Heart left ventricle (tissue), 16 donors: Measurements from ENCODE around the gene CXCR5. TPM values are rescaled to one million over a fixed set of nuclear protein-coding genes. Genes with fewer than 3 reads are reported as not detected.

Source experiments
- ATAC-seq, 4 donors: fragments of 200-7000 bp; cut with Tn5 transposase; one replicate each; pipeline ENCODE4 v1.9.1; 2020 to 2022; ENCODE audit warnings: moderate library complexity in 4 of 4, mild to moderate bottlenecking in 3 of 4, moderate number of reproducible peaks in 1 of 4
- DNase-seq, 5 donors: peaks; one replicate each; pipeline ENCODE4 v3.0.0-alpha.2; 2020
- H3K27ac ChIP-seq, 12 donors: fragments of 200-600 bp; sonication (generic) in 4 of 12; one replicate each; pipeline versions ENCODE4 v1.5.0 to v1.8.0; 2016 to 2022; ENCODE audit warnings: mild to moderate bottlenecking in 2 of 12
- H3K27me3 ChIP-seq, 9 donors: fragments of 200-600 bp; sonication (generic) in 2 of 9; one replicate each; pipeline versions ENCODE4 v1.5.1 to v1.8.0; 2016 to 2022; ENCODE audit warnings: mild to moderate bottlenecking in 3 of 9
- H3K36me3 ChIP-seq, 9 donors: fragments of 200-600 bp; sonication (generic) in 2 of 9; one replicate each; pipeline versions ENCODE4 v1.5.0 to v1.8.0; 2018 to 2022; ENCODE audit warnings: mild to moderate bottlenecking in 2 of 9
- H3K4me1 ChIP-seq, 12 donors: fragments of 200-600 bp; sonication (generic) in 4 of 12; one replicate each; pipeline versions ENCODE4 v1.5.0 to v1.8.0; 2016 to 2022; ENCODE audit warnings: mild to moderate bottlenecking in 3 of 12
- H3K4me3 ChIP-seq, 12 donors: fragments of 200-600 bp; sonication (generic) in 4 of 12; one replicate each; pipeline versions ENCODE4 v1.5.0 to v1.8.0; 2017 to 2022; ENCODE audit warnings: mild to moderate bottlenecking in 9 of 12, moderate library complexity in 4 of 12
- H3K9me3 ChIP-seq, 12 donors: fragments of 200-600 bp; sonication (generic) in 4 of 12; one replicate each; pipeline versions ENCODE4 v1.5.0 to v1.8.0; 2016 to 2022; ENCODE audit warnings: mild to moderate bottlenecking in 1 of 12
- POLR2A ChIP-seq, 2 donors: fragments of 450-650 bp; IDR thresholded peaks; one replicate each; pipeline ENCODE4 v1.6.1; 2017; ENCODE audit warnings: antibody characterized with exemption in 2 of 2, mild to moderate bottlenecking in 2 of 2, moderate library complexity in 2 of 2
- WGBS, 4 donors: extraction: QIAGEN DNeasy Blood & Tissue Kit in 2 of 4; methylation state at CpG; one replicate each; pipeline versions ENCODE4 v1.1.5 to v1.1.7; 2013 to 2018; 5-methylcytosine and 5-hydroxymethylcytosine counted together
- intact Hi-C, 10 donors: fragments of 100-400 bp; cut with DNase I; formaldehyde crosslinking; loops; one replicate each; pipeline versions ENCODE4 v1.11.1 to v1.14.2; 2022
- polyA plus RNA-seq, 2 donors: library from polyadenylated mRNA; stranded (reverse); fragments of 200-250 nt; gene quantifications; one replicate each; pipeline ENCODE4 v1.2.3, GENCODE V29; 2013
- total RNA-seq, 9 donors: library from RNA; depleted of rRNA in 2 of 9; stranded (reverse); fragments of >200 nt in 2 of 9; fragmentation: NEBNext Ultra II Directional in 3 of 9; extraction: Animal tissue kit (Norgen Biotek cat#: 25700) in 3 of 9; gene quantifications; one replicate each; pipeline versions ENCODE4 v1.1.0 to v1.2.4, GENCODE V29; 2016 to 2023
- TF ChIP-seq, protein P1 (sequence below), 12 donors: fragments of 200-600 bp; sonication (generic) in 4 of 12; IDR thresholded peaks; one replicate each; pipeline versions ENCODE4 v1.5.0 to v1.8.0; 2018 to 2022; ENCODE audit warnings: antibody characterized with exemption in 12 of 12, mild to moderate bottlenecking in 5 of 12
- donor health status: ischemic (EF 13 %, LVEDD 7.1; RV severe dilation, severe dysfunction).
- donor health status: healthy with polysubstance abuse.
- donor health status: DM: no; HTN: yes; CAD: no.
- donor health status: DM: no; HTN: no; CAD: no.
- donor health status: ischemic (EF 25% LVEDD 6.9; RV normal size, moderate dysfunction).
- donor health status: ischemic (EF 25% LVEDD 5.7; RV mildly dilated, moderate dysfunction).
- donor health status: healthy.
- donor health status: DM: yes; HTN: yes; CAD: no.
- donor health status: ischemic (EF 35%, LVEDD 5.7; RV mildly dilated, moderate dysfunction).
- donor health status: nonischemic (EF 11% LVEDD 7.7; RV severe dilation, severe dysfunction).
- donor health status: DM: yes; HTN: yes; CAD: no.
- donor health status: PGD.
- donor health status: ischemic (EF 29% LVEDD 5.4; RV normal size, mild dysfunction).
- donor health status: nonischemic (EF 23%, LVEDD 6.1; RV moderate dilation, normal function).

Gene CXCR5
- total and polyA plus RNA-seq, 11 donors: 0.11 to 0.27 (median 0.25) TPM; not detected in 8

DNA sequence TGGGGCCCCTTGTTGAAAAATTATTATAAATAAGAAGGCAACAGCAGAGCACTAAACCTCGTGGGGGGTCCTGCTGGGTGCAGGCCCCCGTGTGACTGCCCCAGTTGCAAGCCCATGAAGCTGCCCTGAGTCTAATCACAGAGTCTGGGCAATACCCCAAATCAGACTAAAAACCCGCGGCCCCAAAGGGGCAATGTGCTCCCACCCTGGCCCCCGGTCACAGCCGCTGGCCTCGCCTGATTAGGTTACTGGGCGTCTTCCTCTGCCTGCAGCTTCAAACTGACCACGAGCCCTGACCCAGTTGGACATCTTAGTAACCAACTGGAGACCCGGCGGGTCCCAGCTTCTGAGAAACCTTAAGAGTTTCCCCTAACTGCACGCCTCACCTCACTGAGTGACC is 1.6 kb downstream of the CXCR5 start:
- 90 to 95% (median 91%) methylated on average over 11 to 12 of the region's 12 CpGs for WGBS, 4 donors
- no peak for ATAC-seq
- Histone ChIP-seq H3K4me1 (peaks cover 0 to 40% (median 28%) of the 10 kb centered on the region in 12 donors), H3K4me3 (no peak overlapping the region), H3K27me3 (no peaks in the 10 kb centered on the region), H3K9me3 (no peaks in the 10 kb centered on the region), H3K27ac (peak overlapping the region in 1 of 12 donors; percentile 83), H3K36me3 (no peaks in the 10 kb centered on the region)
- DNase-seq: no peak
- intact Hi-C loops: no loop called here
- TF ChIP-seq POLR2A (IDR thresholded peaks at IDR 0.05): no peak
- TF ChIP-seq, protein P1, sequence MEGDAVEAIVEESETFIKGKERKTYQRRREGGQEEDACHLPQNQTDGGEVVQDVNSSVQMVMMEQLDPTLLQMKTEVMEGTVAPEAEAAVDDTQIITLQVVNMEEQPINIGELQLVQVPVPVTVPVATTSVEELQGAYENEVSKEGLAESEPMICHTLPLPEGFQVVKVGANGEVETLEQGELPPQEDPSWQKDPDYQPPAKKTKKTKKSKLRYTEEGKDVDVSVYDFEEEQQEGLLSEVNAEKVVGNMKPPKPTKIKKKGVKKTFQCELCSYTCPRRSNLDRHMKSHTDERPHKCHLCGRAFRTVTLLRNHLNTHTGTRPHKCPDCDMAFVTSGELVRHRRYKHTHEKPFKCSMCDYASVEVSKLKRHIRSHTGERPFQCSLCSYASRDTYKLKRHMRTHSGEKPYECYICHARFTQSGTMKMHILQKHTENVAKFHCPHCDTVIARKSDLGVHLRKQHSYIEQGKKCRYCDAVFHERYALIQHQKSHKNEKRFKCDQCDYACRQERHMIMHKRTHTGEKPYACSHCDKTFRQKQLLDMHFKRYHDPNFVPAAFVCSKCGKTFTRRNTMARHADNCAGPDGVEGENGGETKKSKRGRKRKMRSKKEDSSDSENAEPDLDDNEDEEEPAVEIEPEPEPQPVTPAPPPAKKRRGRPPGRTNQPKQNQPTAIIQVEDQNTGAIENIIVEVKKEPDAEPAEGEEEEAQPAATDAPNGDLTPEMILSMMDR (IDR thresholded peaks at IDR 0.05): no peak

DNA sequence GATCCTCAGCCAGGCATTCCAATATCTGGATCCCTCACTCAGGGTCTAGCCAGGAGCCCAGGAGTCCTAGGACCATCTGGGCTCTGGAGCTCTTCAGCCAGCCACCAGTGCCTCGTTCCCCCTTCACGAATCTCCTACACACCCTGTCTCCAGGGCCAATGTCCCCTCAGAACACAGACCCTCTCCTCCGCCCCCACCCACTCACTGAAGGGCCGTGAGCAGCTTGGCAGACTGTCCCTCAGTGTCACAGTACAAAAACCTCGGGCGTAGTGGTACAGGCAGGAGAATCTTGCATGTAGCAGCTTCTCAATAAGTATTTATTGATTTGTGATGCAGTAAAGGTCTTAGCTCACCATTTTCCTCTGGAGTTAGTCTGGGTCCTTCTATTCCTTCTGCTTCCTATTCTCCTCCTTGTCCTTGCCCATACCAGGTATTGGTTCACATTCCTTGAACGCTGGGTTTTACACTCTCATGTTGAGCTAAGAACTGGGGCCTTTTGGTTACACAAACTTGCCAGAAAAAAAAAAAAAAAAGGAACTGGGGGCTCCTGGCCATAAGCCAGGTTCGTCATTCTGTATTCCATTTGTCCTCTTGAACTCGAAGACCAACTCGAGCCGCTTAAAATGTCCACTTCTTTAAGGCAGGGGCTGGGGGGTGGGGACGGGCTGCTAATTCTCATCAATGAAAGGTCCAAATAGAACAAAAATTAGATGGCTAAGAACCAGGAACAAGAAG is 2.3 kb downstream of the CXCR5 start:
- intact Hi-C loops: no loop called here
- 77 to 80% (median 78%) methylated on average over 12 of the region's 12 CpGs for WGBS, 4 donors

DNA sequence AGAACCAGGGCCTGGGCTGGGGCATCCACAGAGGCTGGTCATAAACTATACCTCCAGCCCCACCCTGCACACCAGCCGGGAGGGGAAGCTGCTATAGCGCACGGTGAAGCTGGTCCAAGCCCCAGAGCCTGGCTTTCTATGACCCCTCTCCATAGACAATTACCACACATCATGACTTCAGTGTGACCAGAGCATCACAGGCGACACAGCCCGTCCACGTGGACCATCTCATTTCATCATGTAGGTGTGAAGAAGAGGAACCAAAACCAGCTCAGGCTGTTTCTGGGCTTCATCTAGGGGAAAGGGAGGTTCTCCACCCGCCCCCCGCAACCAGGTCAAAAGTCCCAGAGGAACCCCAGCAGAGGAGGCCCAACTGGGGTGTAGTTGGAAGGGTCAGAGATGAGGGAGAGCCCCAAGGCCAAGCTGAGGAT is 3.0 kb downstream of the CXCR5 start:
- Histone ChIP-seq H3K9me3 (no peaks in the 10 kb centered on the region), H3K4me1 (peaks cover 0 to 44% (median 28%) of the 10 kb centered on the region in 12 donors), H3K4me3 (no peak overlapping the region), H3K27ac (peak overlapping the region in 1 of 12 donors; percentile 83), H3K27me3 (no peaks in the 10 kb centered on the region), H3K36me3 (no peaks in the 10 kb centered on the region)
- DNase-seq (no peak), ATAC-seq (no peak)
- intact Hi-C loops: no loop called here
- 87 to 94% (median 91%) methylated on average over 8 of the region's 8 CpGs for WGBS, 4 donors
- TF ChIP-seq, protein P1 (IDR thresholded peaks at IDR 0.05): no peak
- TF ChIP-seq POLR2A (IDR thresholded peaks at IDR 0.05): no peak

More for the DNA sequence above, 2.3 kb downstream of the CXCR5 start:
- Histone ChIP-seq H3K4me3 (no peak overlapping the region), H3K4me1 (peaks cover 0 to 44% (median 28%) of the 10 kb centered on the region in 12 donors), H3K27ac (peak overlapping the region in 1 of 12 donors; percentile 83), H3K9me3 (no peaks in the 10 kb centered on the region), H3K36me3 (no peaks in the 10 kb centered on the region), H3K27me3 (no peaks in the 10 kb centered on the region)
- no peak for DNase-seq
- no peak for TF ChIP-seq POLR2A (IDR thresholded peaks at IDR 0.05)
- TF ChIP-seq, protein P1 (IDR thresholded peaks at IDR 0.05): no peak
- ATAC-seq: no peak

DNA sequence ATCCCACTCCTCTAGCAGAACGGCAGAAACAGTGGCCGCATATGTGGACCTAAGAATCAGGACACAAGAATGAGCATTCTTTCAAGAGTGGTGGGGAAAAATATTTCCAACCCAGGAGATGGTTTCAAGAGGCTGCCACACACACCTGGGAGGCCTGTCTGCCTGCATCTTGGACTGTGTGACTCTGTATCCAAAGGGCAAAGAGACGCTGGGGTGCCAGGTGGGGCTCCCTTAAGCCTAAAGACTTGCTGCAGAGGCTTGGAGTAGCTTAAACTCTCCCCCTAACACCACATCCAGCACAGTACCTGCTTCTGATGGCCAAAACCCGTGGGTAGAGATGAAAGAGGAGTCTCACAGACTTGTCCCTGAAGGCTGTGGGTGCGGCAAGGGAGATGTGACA is 3.5 kb downstream of the CXCR5 start:
- 75 to 87% (median 82%) methylated on average over 5 of the region's 5 CpGs for WGBS, 4 donors
- H3K27me3 ChIP-seq: no peaks in the 10 kb centered on the region
- DNase-seq (no peak), ATAC-seq (no peak)
- intact Hi-C loops: no loop called here
- H3K4me3 ChIP-seq: no peak overlapping the region
- H3K27ac ChIP-seq: peak overlapping the region in 4 of 12 donors; percentile 3 to 83 (median 54)
- no peaks in the 10 kb centered on the region for H3K9me3 ChIP-seq
- peaks cover 0 to 44% (median 28%) of the 10 kb centered on the region in 12 donors for H3K4me1 ChIP-seq
- no peaks in the 10 kb centered on the region for H3K36me3 ChIP-seq
- TF ChIP-seq, protein P1 (IDR thresholded peaks at IDR 0.05): no peak
- TF ChIP-seq POLR2A (IDR thresholded peaks at IDR 0.05): no peak
